ENCODE results near the gene RANBP1. TPM values are rescaled to one million over a fixed set of nuclear protein-coding genes. Genes with fewer than 3 reads are reported as not detected.
A peak's percentile ranks its signal among the peaks of the same experiment; 100 is the strongest.

The RANBP1 gene
- total RNA-seq, 2 experiments from 2014 or later, result 320 to 332 TPM

- ATAC-seq (no peak), DNase-seq (no peak)
- ChIA-PET CTCF (interaction anchor here (1.9 kb wide), 1 partner anchor 21 kb away, joined by 8 read pairs; no protein-coding TSS in a partner anchor), POLR2A (interaction anchor here (0.6 to 1.8 kb wide), 3 partner anchors 11 to 15 kb away, joined by 3 to 6 read pairs (median 5); no protein-coding TSS in a partner anchor)
- Mint-ChIP-seq H3K27me3 (ENCODE audit: low read depth) (no peaks in the 10 kb centered on the region), H3K36me3 (ENCODE audit: low read depth) (peaks cover 93% of the 10 kb centered on the region), H3K4me3 (peak overlapping the region; percentile 20), H3K27ac (peak overlapping the region; percentile 56), H3K4me1 (ENCODE audit: low read depth) (peaks cover 79% of the 10 kb centered on the region), H3K9me3 (ENCODE audit: insufficient read depth) (no peaks in the 10 kb centered on the region)
Measured at GRCh38 chr22:20089977-20090729, 25.8 kb upstream of the RANBP1 start.

GRCh38 chr22:20090730-20091240, 25.1 kb upstream of the RANBP1 start:
- CTCF ChIA-PET, result interaction anchor here (0.7 to 1.9 kb wide), 3 partner anchors 10 to 20 kb away, joined by 3 to 8 read pairs (median 3); no protein-coding TSS in a partner anchor
- peak overlapping the region; percentile 46 for H3K4me3 Mint-ChIP-seq

GRCh38 chr22:20091690-20092476, 24.0 kb upstream of the RANBP1 start:
- H3K27me3 Mint-ChIP-seq (ENCODE audit: low read depth), result no peaks in the 10 kb centered on the region
- H3K36me3 Mint-ChIP-seq (ENCODE audit: low read depth), result peaks cover 96% of the 10 kb centered on the region
- DNase-seq, result peak; percentile 47
- peak overlapping the region; percentile 46 for H3K4me3 Mint-ChIP-seq
- peak overlapping the region; percentile 56 for H3K27ac Mint-ChIP-seq
- peak; percentile 48 for ATAC-seq
- peaks cover 75% of the 10 kb centered on the region for H3K4me1 Mint-ChIP-seq (ENCODE audit: low read depth)
- CTCF ChIA-PET, result interaction anchor here (0.7 to 1.9 kb wide), 3 partner anchors 9 to 19 kb away, joined by 3 to 8 read pairs (median 3); no protein-coding TSS in a partner anchor
- peaks cover 6% of the 10 kb centered on the region for H3K9me3 Mint-ChIP-seq (ENCODE audit: insufficient read depth)
- POLR2A ChIA-PET, result interaction anchor here (0.5 to 1.8 kb wide), 8 partner anchors 9 to 171 kb away, joined by 3 to 6 read pairs (median 4); partner anchors contain the start of genes TANGO2 and TRMT2A

More at GRCh38 chr22:20090730-20091240, 25.1 kb upstream of the RANBP1 start:
- ATAC-seq (peak; percentile 33), DNase-seq (no peak)
- POLR2A ChIA-PET, result interaction anchor here (0.6 to 1.8 kb wide), 7 partner anchors 10 to 170 kb away, joined by 3 to 6 read pairs (median 4); partner anchors contain the start of genes TANGO2 and TRMT2A
- Mint-ChIP-seq H3K27me3 (ENCODE audit: low read depth) (no peaks in the 10 kb centered on the region), H3K4me1 (ENCODE audit: low read depth) (peaks cover 82% of the 10 kb centered on the region), H3K9me3 (ENCODE audit: insufficient read depth) (peaks cover under 1% of the 10 kb centered on the region), H3K27ac (peak overlapping the region; percentile 56), H3K36me3 (ENCODE audit: low read depth) (peaks cover 94% of the 10 kb centered on the region)

GRCh38 chr22:20092477-20092854, 23.4 kb upstream of the RANBP1 start:
- peaks cover 11% of the 10 kb centered on the region for H3K9me3 Mint-ChIP-seq (ENCODE audit: insufficient read depth)
- CTCF ChIA-PET, result no interaction called here
- DNase-seq (no peak), ATAC-seq (no peak)
- H3K27me3 Mint-ChIP-seq (ENCODE audit: low read depth), result no peaks in the 10 kb centered on the region
- POLR2A ChIA-PET, result interaction anchor here (0.5 kb wide), 1 partner anchor 132 kb away, joined by 4 read pairs; no protein-coding TSS in a partner anchor
- H3K36me3 Mint-ChIP-seq (ENCODE audit: low read depth), result peaks cover 96% of the 10 kb centered on the region
- peak overlapping the region; percentile 56 for H3K27ac Mint-ChIP-seq
- no peak overlapping the region for H3K4me3 Mint-ChIP-seq
- peaks cover 75% of the 10 kb centered on the region for H3K4me1 Mint-ChIP-seq (ENCODE audit: low read depth)

- no peak overlapping the region for H3K4me3 Mint-ChIP-seq
- ChIA-PET POLR2A (no interaction called here), CTCF (interaction anchor here (1.4 kb wide), 1 partner anchor 15 kb away, joined by 3 read pairs; no protein-coding TSS in a partner anchor)
- peaks cover 11% of the 10 kb centered on the region for H3K9me3 Mint-ChIP-seq (ENCODE audit: insufficient read depth)
- no peaks in the 10 kb centered on the region for H3K27me3 Mint-ChIP-seq (ENCODE audit: low read depth)
- H3K27ac Mint-ChIP-seq, result peak overlapping the region; percentile 22
- no peak for DNase-seq
- no peak for ATAC-seq
- peaks cover 77% of the 10 kb centered on the region for H3K4me1 Mint-ChIP-seq (ENCODE audit: low read depth)
- peaks cover 94% of the 10 kb centered on the region for H3K36me3 Mint-ChIP-seq (ENCODE audit: low read depth)
Measured at GRCh38 chr22:20093418-20094196, 22.3 kb upstream of the RANBP1 start.

GRCh38 chr22:20094197-20094807, 21.6 kb upstream of the RANBP1 start:
- H3K27me3 Mint-ChIP-seq (ENCODE audit: low read depth), result no peaks in the 10 kb centered on the region
- no peak overlapping the region for H3K4me3 Mint-ChIP-seq
- H3K27ac Mint-ChIP-seq, result no peak overlapping the region
- ATAC-seq (no peak), DNase-seq (no peak)
- ChIA-PET POLR2A (no interaction called here), CTCF (interaction anchor here (1.0 to 1.4 kb wide), 3 partner anchors 14 to 23 kb away, joined by 3 read pairs; partner anchors contain the start of genes RANBP1 and TRMT2A)
- peaks cover 78% of the 10 kb centered on the region for H3K4me1 Mint-ChIP-seq (ENCODE audit: low read depth)
- H3K36me3 Mint-ChIP-seq (ENCODE audit: low read depth), result peaks cover 94% of the 10 kb centered on the region
- peaks cover 11% of the 10 kb centered on the region for H3K9me3 Mint-ChIP-seq (ENCODE audit: insufficient read depth)

GRCh38 chr22:20095521-20095920, 20.4 kb upstream of the RANBP1 start:
- DNase-seq (no peak), ATAC-seq (no peak)
- Mint-ChIP-seq H3K27ac (no peak overlapping the region), H3K36me3 (ENCODE audit: low read depth) (peaks cover 94% of the 10 kb centered on the region), H3K27me3 (ENCODE audit: low read depth) (no peaks in the 10 kb centered on the region), H3K4me3 (no peak overlapping the region), H3K9me3 (ENCODE audit: insufficient read depth) (peaks cover 11% of the 10 kb centered on the region), H3K4me1 (ENCODE audit: low read depth) (peaks cover 78% of the 10 kb centered on the region)
- POLR2A ChIA-PET, result interaction anchor here (1.2 kb wide), 1 partner anchor 22 kb away, joined by 3 read pairs; the partner anchor contains the start of gene TRMT2A
- CTCF ChIA-PET, result interaction anchor here (1.1 to 2.1 kb wide), 3 partner anchors 12 to 21 kb away, joined by 3 to 9 read pairs (median 6); partner anchors contain the start of gene RANBP1

GRCh38 chr22:20096574-20097420, 19.1 kb upstream of the RANBP1 start:
- H3K9me3 Mint-ChIP-seq (ENCODE audit: insufficient read depth), result peaks cover 11% of the 10 kb centered on the region
- H3K27me3 Mint-ChIP-seq (ENCODE audit: low read depth), result no peaks in the 10 kb centered on the region
- POLR2A ChIA-PET, result interaction anchor here (1.2 kb wide), 1 partner anchor 20 kb away, joined by 3 read pairs; the partner anchor contains the start of gene TRMT2A
- peaks cover 87% of the 10 kb centered on the region for H3K36me3 Mint-ChIP-seq (ENCODE audit: low read depth)
- no peak for ATAC-seq
- H3K4me1 Mint-ChIP-seq (ENCODE audit: low read depth), result peaks cover 78% of the 10 kb centered on the region
- H3K4me3 Mint-ChIP-seq, result no peak overlapping the region
- DNase-seq, result no peak
- CTCF ChIA-PET, result interaction anchor here (1.6 to 2.1 kb wide), 2 partner anchors 14 to 15 kb away, joined by 6 to 9 read pairs; no protein-coding TSS in a partner anchor
- H3K27ac Mint-ChIP-seq, result no peak overlapping the region

GRCh38 chr22:20099099-20099711, 16.7 kb upstream of the RANBP1 start:
- H3K4me1 Mint-ChIP-seq (ENCODE audit: low read depth), result peaks cover 67% of the 10 kb centered on the region
- CTCF ChIA-PET, result interaction anchor here (1.3 kb wide), 1 partner anchor 13 kb away, joined by 6 read pairs; no protein-coding TSS in a partner anchor

More at GRCh38 chr22:20099099-20099711, 16.7 kb upstream of the RANBP1 start:
- H3K27me3 Mint-ChIP-seq (ENCODE audit: low read depth), result no peaks in the 10 kb centered on the region
- peak overlapping the region; percentile 55 for H3K4me3 Mint-ChIP-seq
- POLR2A ChIA-PET, result interaction anchor here (0.6 to 0.7 kb wide), 2 partner anchors 9 to 28 kb away, joined by 3 read pairs; no protein-coding TSS in a partner anchor
- peaks cover 11% of the 10 kb centered on the region for H3K9me3 Mint-ChIP-seq (ENCODE audit: insufficient read depth)
- no peak for ATAC-seq
- H3K27ac Mint-ChIP-seq, result peak overlapping the region; percentile 84
- DNase-seq, result no peak
- H3K36me3 Mint-ChIP-seq (ENCODE audit: low read depth), result peaks cover 78% of the 10 kb centered on the region

All from activated CD8-positive, alpha-beta T cell treated with anti-CD3 and anti-CD28 coated beads, Interleukin-2, amount 10 ng/mL, durations not matched to agents 7 days and 5 days (primary cell).